PC-9 (cell line): ENCODE results near the gene POU6F2.

Experiments used
- EZH2 ChIP-seq: fragments of 200-600 bp; sonication (generic); IDR thresholded peaks from 2 replicates; pipeline ENCODE4 v1.8.0; 2017; ENCODE audit warnings: antibody characterized with exemption, low read depth
- TF ChIP-seq, protein P1 (sequence below): fragments of 200-600 bp; sonication (generic); conservative IDR thresholded peaks from 2 replicates; pipeline ENCODE4 v1.6.1; 2017; ENCODE audit warnings: mixed run types, antibody characterized with exemption, mild to moderate bottlenecking, moderate library complexity

DNA sequence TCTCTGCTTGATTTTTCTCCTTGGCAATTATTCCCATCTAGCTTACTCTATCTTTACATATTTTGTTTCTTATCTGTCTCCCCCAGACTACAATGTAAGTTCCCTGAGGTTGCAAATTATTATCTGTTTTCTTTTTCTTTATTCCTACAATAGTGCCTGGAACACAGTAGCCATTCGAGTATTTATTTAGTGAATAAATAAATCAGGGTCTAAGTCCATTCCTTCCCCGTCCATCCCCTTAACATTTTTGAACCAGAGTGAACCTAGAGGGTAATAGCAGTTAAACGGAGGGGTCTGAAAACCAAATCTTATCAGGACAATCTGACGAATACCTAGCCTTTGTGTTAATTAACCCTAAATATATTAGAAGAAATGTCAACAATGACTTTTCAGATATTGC is 335.7 kb downstream of the POU6F2 start:
- TF ChIP-seq, protein P1, sequence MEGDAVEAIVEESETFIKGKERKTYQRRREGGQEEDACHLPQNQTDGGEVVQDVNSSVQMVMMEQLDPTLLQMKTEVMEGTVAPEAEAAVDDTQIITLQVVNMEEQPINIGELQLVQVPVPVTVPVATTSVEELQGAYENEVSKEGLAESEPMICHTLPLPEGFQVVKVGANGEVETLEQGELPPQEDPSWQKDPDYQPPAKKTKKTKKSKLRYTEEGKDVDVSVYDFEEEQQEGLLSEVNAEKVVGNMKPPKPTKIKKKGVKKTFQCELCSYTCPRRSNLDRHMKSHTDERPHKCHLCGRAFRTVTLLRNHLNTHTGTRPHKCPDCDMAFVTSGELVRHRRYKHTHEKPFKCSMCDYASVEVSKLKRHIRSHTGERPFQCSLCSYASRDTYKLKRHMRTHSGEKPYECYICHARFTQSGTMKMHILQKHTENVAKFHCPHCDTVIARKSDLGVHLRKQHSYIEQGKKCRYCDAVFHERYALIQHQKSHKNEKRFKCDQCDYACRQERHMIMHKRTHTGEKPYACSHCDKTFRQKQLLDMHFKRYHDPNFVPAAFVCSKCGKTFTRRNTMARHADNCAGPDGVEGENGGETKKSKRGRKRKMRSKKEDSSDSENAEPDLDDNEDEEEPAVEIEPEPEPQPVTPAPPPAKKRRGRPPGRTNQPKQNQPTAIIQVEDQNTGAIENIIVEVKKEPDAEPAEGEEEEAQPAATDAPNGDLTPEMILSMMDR = no peak
- TF ChIP-seq EZH2 = no peak
